H9 (cell line): ENCODE data around the gene ANAPC15. TPM values are rescaled to one million over a fixed set of nuclear protein-coding genes. Genes with fewer than 3 reads are reported as not detected.

Experiments
- DNase-seq: peaks from one replicate; pipeline ENCODE4 v3.0.0-alpha.2; 2017
- H2AFZ ChIP-seq: one replicate; pipeline ENCODE4 v1.6.1; 2013; ENCODE audit warnings: mild to moderate bottlenecking, low read length, control low read depth, moderate library complexity
- H2AK5ac ChIP-seq: 2 replicates; pipeline ENCODE4 v1.6.1; 2013; ENCODE audit warnings: low read length, control low read depth, mixed read lengths; ENCODE audit not compliant: insufficient read length
- H2BK120ac ChIP-seq: one replicate; pipeline ENCODE4 v1.6.1; 2013; ENCODE audit warnings: low read depth, mild to moderate bottlenecking, low read length, control low read depth, inconsistent platforms; ENCODE audit not compliant: poor library complexity, severe bottlenecking
- H2BK12ac ChIP-seq: 2 replicates; pipeline ENCODE4 v1.6.1; 2013; ENCODE audit warnings: low read length, control low read depth, mixed read lengths, low read depth; ENCODE audit not compliant: insufficient read length
- H2BK15ac ChIP-seq: 2 replicates; pipeline ENCODE4 v1.6.1; 2013; ENCODE audit warnings: low read depth, low read length, control low read depth
- H2BK20ac ChIP-seq: one replicate; pipeline ENCODE4 v1.6.1; 2013; ENCODE audit warnings: low read depth, mild to moderate bottlenecking, low read length, control low read depth, inconsistent platforms; ENCODE audit not compliant: poor library complexity, severe bottlenecking
- H2BK5ac ChIP-seq: 2 replicates; pipeline ENCODE4 v1.6.1; 2013; ENCODE audit warnings: low read length, control low read depth, mixed read lengths; ENCODE audit not compliant: insufficient read length
- H3K14ac ChIP-seq: 2 replicates; pipeline ENCODE4 v1.6.1; 2013; ENCODE audit warnings: low read length, control low read depth; ENCODE audit not compliant: insufficient read depth
- H3K18ac ChIP-seq: 2 replicates; pipeline ENCODE4 v1.6.1; 2013; ENCODE audit warnings: low read depth, mild to moderate bottlenecking, mixed read lengths, low read length, control low read depth; ENCODE audit not compliant: insufficient read length
- H3K23ac ChIP-seq: 2 replicates; pipeline ENCODE4 v1.6.1; 2013; ENCODE audit warnings: low read length, control low read depth, mixed read lengths, low read depth; ENCODE audit not compliant: insufficient read length
- H3K23me2 ChIP-seq: 2 replicates; pipeline ENCODE4 v1.6.1; 2013; ENCODE audit warnings: low read depth, mild to moderate bottlenecking, mixed read lengths, low read length, control low read depth; ENCODE audit not compliant: insufficient read length, poor library complexity, severe bottlenecking
- H3K27ac ChIP-seq: 2 replicates; pipeline ENCODE4 v1.5.1; 2013; ENCODE audit warnings: low read length, control low read depth, mixed read lengths, low read depth; ENCODE audit not compliant: insufficient read length
- H3K27me3 ChIP-seq: 2 replicates; pipeline ENCODE4 v1.6.1; 2013; ENCODE audit warnings: low read length, control low read depth, inconsistent platforms; ENCODE audit not compliant: insufficient read depth
- H3K4ac ChIP-seq: 2 replicates; pipeline ENCODE4 v1.6.1; 2013; ENCODE audit warnings: low read depth, mild to moderate bottlenecking, control low read depth, inconsistent platforms, low read length, moderate library complexity
- H3K4me1 ChIP-seq: 2 replicates; pipeline ENCODE4 v1.6.1; 2013; ENCODE audit warnings: low read length, control low read depth, inconsistent platforms; ENCODE audit not compliant: insufficient read depth
- H3K4me2 ChIP-seq: 2 replicates; pipeline ENCODE4 v1.6.1; 2013; ENCODE audit warnings: low read length, control low read depth, mixed read lengths; ENCODE audit not compliant: insufficient read length, insufficient read depth
- H3K56ac ChIP-seq: 2 replicates; pipeline ENCODE4 v1.6.1; 2013; ENCODE audit warnings: low read depth, mild to moderate bottlenecking, mixed read lengths, low read length, control low read depth; ENCODE audit not compliant: insufficient read length
- H3K79me1 ChIP-seq: 2 replicates; pipeline ENCODE4 v1.6.1; 2013; ENCODE audit warnings: low read depth, mild to moderate bottlenecking, moderate library complexity, low read length, control low read depth, inconsistent platforms; ENCODE audit not compliant: insufficient read depth, poor library complexity, severe bottlenecking
- H3K79me2 ChIP-seq: 2 replicates; pipeline ENCODE4 v1.6.1; 2013; ENCODE audit warnings: low read length, control low read depth, inconsistent platforms; ENCODE audit not compliant: insufficient read depth
- H3K9ac ChIP-seq: 2 replicates; pipeline ENCODE4 v1.6.1; 2013; ENCODE audit warnings: low read length, control low read depth, mixed read lengths; ENCODE audit not compliant: insufficient read length; ENCODE audit errors: extremely low read depth
- H3K9me3 ChIP-seq: one replicate; pipeline ENCODE4 v1.6.1; 2013; ENCODE audit warnings: low read depth, low read length, inconsistent platforms; ENCODE audit not compliant: control insufficient read depth
- H3T11ph ChIP-seq: one replicate; pipeline ENCODE4 v1.6.1; 2013; ENCODE audit warnings: mild to moderate bottlenecking, low read length, control low read depth, inconsistent platforms
- H4K20me1 ChIP-seq: one replicate; pipeline ENCODE4 v1.6.1; 2013; ENCODE audit not compliant: control insufficient read depth, insufficient read length, insufficient read depth
- H4K5ac ChIP-seq: 2 replicates; pipeline ENCODE4 v1.6.1; 2013; ENCODE audit warnings: low read depth, mild to moderate bottlenecking, mixed read lengths, low read length, control low read depth; ENCODE audit not compliant: insufficient read length
- H4K8ac ChIP-seq: replicated peaks from 2 replicates; pipeline ENCODE4 v1.6.1; 2013; ENCODE audit warnings: low read length, control low read depth, mixed read lengths, low read depth; ENCODE audit not compliant: insufficient read length
- H4K91ac ChIP-seq: 2 replicates; pipeline ENCODE4 v1.6.1; 2013; ENCODE audit warnings: low read depth, mild to moderate bottlenecking, moderate library complexity, mixed read lengths, low read length, control low read depth; ENCODE audit not compliant: insufficient read length
- H3K27ac Mint-ChIP-seq, 3 experiments: 2 replicates in 2 of 3; 3 replicates in 1 of 3; pipeline ENCODE4 v1.8.0; 2020 to 2021; ENCODE audit warnings: mixed read lengths in 3 of 3, mild to moderate bottlenecking in 1 of 3, moderate library complexity in 1 of 3
- H3K27me3 Mint-ChIP-seq: 2 replicates; pipeline ENCODE4 v1.8.0; 2021; ENCODE audit warnings: low read depth, mild to moderate bottlenecking, moderate library complexity, mixed read lengths
- H3K36me3 Mint-ChIP-seq, 3 experiments: 2 replicates in 2 of 3; 3 replicates in 1 of 3; pipeline ENCODE4 v1.8.0; 2020 to 2021; ENCODE audit warnings: low read depth in 3 of 3, mixed read lengths in 3 of 3; ENCODE audit not compliant: insufficient read depth in 1 of 3
- H3K4me1 Mint-ChIP-seq, 2 experiments: 2 replicates each; pipeline ENCODE4 v1.8.0; 2020; ENCODE audit warnings: mixed read lengths in 2 of 2
- H3K4me3 Mint-ChIP-seq, 2 experiments: 2 replicates in 1 of 2; 3 replicates in 1 of 2; pipeline ENCODE4 v1.8.0; 2020 to 2021; ENCODE audit warnings: mild to moderate bottlenecking in 2 of 2, mixed read lengths in 2 of 2, moderate library complexity in 1 of 2
- H3K9me3 Mint-ChIP-seq, 2 experiments: 2 replicates in 1 of 2; 3 replicates in 1 of 2; pipeline ENCODE4 v1.8.0; 2020; ENCODE audit warnings: mild to moderate bottlenecking in 2 of 2, mixed read lengths in 2 of 2, moderate library complexity in 1 of 2
- WGBS: extraction: QIAGEN DNeasy Blood & Tissue Kit; methylation state at CpG from one replicate; pipeline ENCODE4 v1.1.7; 2013; ENCODE audit warnings: missing lambda C conversion rate, low lambda C conversion rate, mixed read lengths; ENCODE audit not compliant: insufficient read length; ENCODE audit errors: extremely low coverage; 5-methylcytosine and 5-hydroxymethylcytosine counted together
- total RNA-seq: library from RNA; stranded (reverse); gene quantifications from 2 replicates; pipeline ENCODE4 v1.2.1, GENCODE V29; 2021
- TF ChIP-seq, protein P1 (sequence below): fragments of 200-600 bp; sonication (generic); conservative IDR thresholded peaks from 3 replicates; pipeline ENCODE4 v1.8.0; 2021; ENCODE audit warnings: antibody characterized with exemption, mild to moderate bottlenecking

The ANAPC15 gene
- total RNA-seq, 1 experiment from 2014 or later = 72.6 TPM

DNA sequence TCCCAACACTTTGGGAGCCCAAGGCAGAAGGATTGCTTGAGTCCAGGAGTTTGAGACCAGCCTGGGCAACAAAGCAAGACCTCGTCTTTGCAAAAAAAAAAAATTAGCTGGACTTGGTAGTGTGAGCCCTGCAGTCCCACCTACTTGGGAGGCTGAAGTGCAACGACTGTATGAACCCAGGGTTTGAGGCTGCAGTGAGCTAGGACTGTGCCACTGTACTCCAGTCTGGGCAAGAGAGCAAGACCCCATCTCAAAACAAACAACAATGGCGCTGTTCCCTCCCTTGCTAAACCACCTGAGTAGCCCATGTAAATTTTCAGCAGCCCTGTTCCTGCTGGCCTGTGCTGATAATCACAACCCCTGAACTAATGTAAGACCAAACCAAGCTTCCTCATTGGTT lies 12.5 kb downstream of the ANAPC15 start:
- H3K27ac Mint-ChIP-seq = no peak overlapping the region
- no peaks in the 10 kb centered on the region for H3K27me3 Mint-ChIP-seq
- Histone ChIP-seq H3K4me2 (no peak overlapping the region), H3K79me2 (peaks cover 14% of the 10 kb centered on the region; the same call in 1 of the 2 replicates), H4K8ac (no peak overlapping the region), H3K56ac (no peak overlapping the region), H3T11ph (no peak overlapping the region), H3K27ac (no peak overlapping the region), H2BK15ac (no peak overlapping the region), H3K4ac (no peak overlapping the region), H3K9me3 (no peaks in the 10 kb centered on the region), H4K5ac (peak overlapping the region; percentile 14), H2AK5ac (no peak overlapping the region), H3K9ac (no peak overlapping the region), H2BK12ac (no peak overlapping the region), H3K18ac (no peak overlapping the region), H3K23me2 (peaks cover 7% of the 10 kb centered on the region), H3K4me1 (no peaks in the 10 kb centered on the region; the same call in 1 of the 2 replicates), H2BK5ac (no peak overlapping the region), H3K79me1 (peaks cover 3% of the 10 kb centered on the region), H2BK20ac (no peak overlapping the region), H3K23ac (no peak overlapping the region), H3K27me3 (no peaks in the 10 kb centered on the region), H2BK120ac (no peak overlapping the region), H3K14ac (no peak overlapping the region), H4K20me1 (peaks cover 2% of the 10 kb centered on the region), H4K91ac (no peak overlapping the region), H2AFZ (no peak overlapping the region)
- no peaks in the 10 kb centered on the region for H3K9me3 Mint-ChIP-seq
- DNase-seq = no peak
- H3K4me3 Mint-ChIP-seq = no peak overlapping the region; a peak in 1 of 5 replicates
- peaks cover 23 to 58% (median 47%) of the 10 kb centered on the region in 3 experiments for H3K36me3 Mint-ChIP-seq
- H3K4me1 Mint-ChIP-seq = peaks cover 24 to 30% of the 10 kb centered on the region in 2 experiments
- TF ChIP-seq, protein P1, sequence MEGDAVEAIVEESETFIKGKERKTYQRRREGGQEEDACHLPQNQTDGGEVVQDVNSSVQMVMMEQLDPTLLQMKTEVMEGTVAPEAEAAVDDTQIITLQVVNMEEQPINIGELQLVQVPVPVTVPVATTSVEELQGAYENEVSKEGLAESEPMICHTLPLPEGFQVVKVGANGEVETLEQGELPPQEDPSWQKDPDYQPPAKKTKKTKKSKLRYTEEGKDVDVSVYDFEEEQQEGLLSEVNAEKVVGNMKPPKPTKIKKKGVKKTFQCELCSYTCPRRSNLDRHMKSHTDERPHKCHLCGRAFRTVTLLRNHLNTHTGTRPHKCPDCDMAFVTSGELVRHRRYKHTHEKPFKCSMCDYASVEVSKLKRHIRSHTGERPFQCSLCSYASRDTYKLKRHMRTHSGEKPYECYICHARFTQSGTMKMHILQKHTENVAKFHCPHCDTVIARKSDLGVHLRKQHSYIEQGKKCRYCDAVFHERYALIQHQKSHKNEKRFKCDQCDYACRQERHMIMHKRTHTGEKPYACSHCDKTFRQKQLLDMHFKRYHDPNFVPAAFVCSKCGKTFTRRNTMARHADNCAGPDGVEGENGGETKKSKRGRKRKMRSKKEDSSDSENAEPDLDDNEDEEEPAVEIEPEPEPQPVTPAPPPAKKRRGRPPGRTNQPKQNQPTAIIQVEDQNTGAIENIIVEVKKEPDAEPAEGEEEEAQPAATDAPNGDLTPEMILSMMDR = no peak
- WGBS = no CpG with 5 or more reads among the region's 3 CpGs
